Measurements from ENCODE around the gene MYL7.
A peak's percentile ranks its signal among the peaks of the same experiment; 100 is the strongest.
"Not testable (repeated sequence)": the region's sequence is repeated elsewhere in the genome, so short reads cannot be mapped to it uniquely, and the experiment has no call there.

Gene MYL7

GRCh38 chr7:44141221-44141850 lies at the start of gene MYL7:
TSS of gene MYL7 (minus strand) at chr7:44141332. CDS start at chr7:44141305, 27 bp downstream.
- no peak for DNase-seq

GRCh38 chr7:44189993-44190872 lies 49.1 kb upstream of the MYL7 start:
- no peak for DNase-seq

- no peak for DNase-seq
Measured at GRCh38 chr7:44189286-44189992, 48.3 kb upstream of the MYL7 start, which contains the start of gene GCK. TSS of gene GCK (minus strand) at chr7:44189439. CDS start at chr7:44188953, 486 bp downstream.

- DNase-seq, result no peak
Measured at GRCh38 chr7:44188480-44189225, 47.5 kb upstream of the MYL7 start.

GRCh38 chr7:44187636-44188416 lies 46.7 kb upstream of the MYL7 start:
- DNase-seq, result no peak

GRCh38 chr7:44186736-44187135 lies 45.6 kb upstream of the MYL7 start:
- DNase-seq, result no peak

- DNase-seq, result no peak
Measured at GRCh38 chr7:44185729-44186128, 44.6 kb upstream of the MYL7 start.

GRCh38 chr7:44184873-44185446 lies 43.8 kb upstream of the MYL7 start:
- DNase-seq, result no peak

- no peak for DNase-seq
Measured at GRCh38 chr7:44184206-44184872, 43.2 kb upstream of the MYL7 start.

- no peak for DNase-seq
Measured at GRCh38 chr7:44183386-44183785, 42.3 kb upstream of the MYL7 start.

- no peak for DNase-seq
Measured at GRCh38 chr7:44182827-44183226, 41.7 kb upstream of the MYL7 start.

GRCh38 chr7:44180631-44181030 lies 39.5 kb upstream of the MYL7 start:
- DNase-seq, result no peak

- DNase-seq, result no peak
Measured at GRCh38 chr7:44177570-44178131, 36.5 kb upstream of the MYL7 start.

- DNase-seq, result no peak
Measured at GRCh38 chr7:44176486-44176885, 35.4 kb upstream of the MYL7 start.

GRCh38 chr7:44175730-44176129 lies 34.6 kb upstream of the MYL7 start:
- DNase-seq, result no peak

GRCh38 chr7:44174694-44174948 lies 33.5 kb upstream of the MYL7 start:
- DNase-seq, result not testable (repeated sequence)

- no peak for DNase-seq
Measured at GRCh38 chr7:44173911-44174693, 33.0 kb upstream of the MYL7 start.

GRCh38 chr7:44172803-44173424 lies 31.8 kb upstream of the MYL7 start:
- peak; percentile 49 for DNase-seq

GRCh38 chr7:44172352-44172751 lies 31.2 kb upstream of the MYL7 start:
- DNase-seq, result no peak

GRCh38 chr7:44171901-44172300 lies 30.8 kb upstream of the MYL7 start:
- not testable (repeated sequence) for DNase-seq

All from NCI-H1105 (cell line).